ENCODE results near the gene PARP2.

DNA sequence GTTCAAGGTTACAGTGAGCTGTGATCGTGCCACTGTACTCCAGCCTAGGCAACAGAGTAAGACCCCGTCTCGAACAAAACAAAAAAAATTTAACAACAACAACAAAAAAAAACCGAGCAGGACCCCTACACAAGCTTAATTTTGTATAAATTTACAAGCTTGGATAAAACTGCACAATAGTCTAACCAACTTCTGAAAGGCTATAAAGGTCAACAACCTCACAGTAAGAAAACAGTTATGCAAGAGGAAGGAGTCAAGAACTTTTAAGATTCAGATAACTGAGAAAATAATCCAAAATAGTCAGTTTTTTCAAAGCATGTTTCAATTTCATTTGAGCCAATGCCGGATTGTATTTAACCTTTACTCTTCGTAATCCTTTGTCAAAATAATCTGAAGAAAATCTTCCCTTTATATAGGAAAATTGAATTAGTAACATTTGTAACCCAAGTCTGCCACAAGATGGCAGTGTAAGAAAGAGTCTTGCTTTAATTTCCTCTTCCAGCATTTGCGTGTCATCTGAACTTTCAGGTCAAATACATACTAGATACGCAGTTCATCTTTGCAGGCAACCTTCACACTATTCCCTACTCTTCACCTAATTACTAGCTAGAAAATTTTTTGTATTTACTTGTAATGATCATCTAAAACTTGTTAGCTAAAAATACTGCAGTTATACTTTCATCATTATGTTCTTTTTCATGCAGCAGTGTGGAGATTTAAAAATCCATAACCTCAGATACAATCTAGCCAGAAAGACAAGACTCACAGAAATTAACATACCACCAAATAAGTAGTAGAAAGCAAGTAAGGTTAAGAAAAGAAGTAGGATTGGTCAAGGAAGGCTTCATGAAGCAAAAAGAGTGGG is 16.2 kb upstream of the PARP2 start:
- TF ChIP-seq FOXM1 (IDR thresholded peaks at IDR 0.05; ENCODE audit: borderline replicate concordance) (no peak), SP1 (IDR thresholded peaks at IDR 0.05) (no peak), BHLHE40 (IDR thresholded peaks at IDR 0.05; ENCODE audit: borderline replicate concordance) (no peak), LEF1 (IDR thresholded peaks at IDR 0.05; ENCODE audit: borderline replicate concordance) (no peak), CTBP1 (IDR thresholded peaks at IDR 0.05; ENCODE audit: borderline replicate concordance) (no peak), ZNF384 (IDR thresholded peaks at IDR 0.05) (no peak), SUZ12 (IDR thresholded peaks at IDR 0.05) (no peak)
